Glomerular visceral epithelial cell (primary cell): ENCODE results near the gene PIAS4.

ENCODE experiments used
- DNase-seq: peaks from one replicate; pipeline ENCODE4 v3.0.0-alpha.2; 2016; ENCODE audit errors: extremely low spot score

PIAS4 gene

DNA sequence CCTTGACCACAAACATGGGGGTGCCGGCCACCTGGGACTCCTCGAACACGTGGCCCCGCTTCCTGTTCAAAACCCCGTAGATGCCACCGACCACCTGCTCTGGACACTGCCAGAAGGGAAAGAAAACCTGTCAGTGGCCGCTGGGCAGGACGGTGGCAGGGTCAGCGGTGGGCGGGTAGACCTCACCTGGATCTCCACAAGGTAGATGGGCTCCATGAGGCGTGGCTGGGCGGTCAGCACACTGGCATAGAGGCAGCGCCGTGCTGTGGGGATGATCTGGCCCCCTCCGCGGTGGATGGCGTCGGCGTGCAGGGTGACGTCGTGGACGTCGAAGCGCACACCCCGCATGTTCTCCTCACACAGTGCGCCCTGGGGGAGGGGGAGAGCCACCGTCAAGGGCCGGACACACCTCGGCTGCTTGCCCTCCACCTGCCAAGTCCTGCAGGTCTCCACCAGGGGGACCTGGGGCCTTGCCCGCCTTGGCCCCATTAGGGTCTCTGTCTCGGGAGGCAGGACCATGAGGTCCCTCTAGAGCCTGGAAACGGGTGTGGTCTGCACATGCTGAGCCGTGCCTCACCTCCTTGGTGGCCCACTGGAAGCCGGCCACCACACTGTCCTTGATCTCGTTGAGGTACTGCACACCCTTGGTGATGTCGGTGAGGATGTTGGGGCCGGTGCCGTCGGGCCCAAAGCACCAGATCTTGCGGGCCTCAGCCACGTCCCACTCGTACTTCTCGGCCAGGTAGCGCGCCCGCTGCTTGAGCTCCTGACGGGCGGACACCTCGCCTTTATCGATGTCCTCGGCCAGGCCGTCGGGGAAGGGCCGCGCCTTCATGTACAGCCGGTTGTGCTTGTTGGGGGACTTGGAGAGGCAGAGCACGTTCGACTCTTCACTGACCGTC is 30.0 kb upstream of the PIAS4 start:
- no peak for DNase-seq

DNA sequence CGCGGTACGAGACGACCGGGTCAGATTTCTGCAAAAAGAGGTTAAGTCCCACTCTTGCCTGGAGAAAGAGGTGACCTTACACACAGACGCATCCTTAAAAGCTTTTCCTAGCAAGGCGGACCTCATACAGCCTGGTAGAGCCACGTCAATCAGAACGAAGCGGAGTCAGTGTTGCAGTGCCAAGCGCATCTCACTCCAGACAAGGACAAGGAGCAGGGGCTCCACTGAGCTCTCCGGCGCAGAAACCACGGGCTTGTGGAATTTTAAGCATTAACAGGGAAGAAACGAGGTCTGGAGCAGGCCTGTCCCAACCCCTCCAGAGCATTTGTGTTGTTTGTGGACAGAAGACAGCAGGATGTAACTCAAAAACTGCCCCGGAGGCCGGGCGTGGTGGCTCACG is 29.4 kb upstream of the PIAS4 start:
- no peak for DNase-seq

DNA sequence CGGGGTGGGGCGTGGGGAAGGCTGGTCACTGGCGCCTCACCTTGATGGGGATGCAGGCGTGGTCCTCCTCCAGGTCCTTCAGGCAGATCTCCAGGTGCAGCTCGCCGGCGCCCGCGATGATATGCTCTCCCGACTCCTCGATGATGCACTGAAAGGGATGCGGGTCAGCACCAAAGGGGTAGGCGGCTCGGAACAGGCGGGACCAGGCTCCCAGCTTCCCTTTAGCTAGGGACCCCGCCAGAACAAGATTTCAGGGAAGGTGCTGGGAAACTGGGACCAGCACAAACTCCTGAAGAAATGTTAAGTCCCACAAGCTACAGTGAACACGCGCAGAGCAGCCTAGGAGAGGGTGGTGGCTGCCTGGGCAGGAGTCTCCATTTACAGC is 28.3 kb upstream of the PIAS4 start:
- no peak for DNase-seq

DNA sequence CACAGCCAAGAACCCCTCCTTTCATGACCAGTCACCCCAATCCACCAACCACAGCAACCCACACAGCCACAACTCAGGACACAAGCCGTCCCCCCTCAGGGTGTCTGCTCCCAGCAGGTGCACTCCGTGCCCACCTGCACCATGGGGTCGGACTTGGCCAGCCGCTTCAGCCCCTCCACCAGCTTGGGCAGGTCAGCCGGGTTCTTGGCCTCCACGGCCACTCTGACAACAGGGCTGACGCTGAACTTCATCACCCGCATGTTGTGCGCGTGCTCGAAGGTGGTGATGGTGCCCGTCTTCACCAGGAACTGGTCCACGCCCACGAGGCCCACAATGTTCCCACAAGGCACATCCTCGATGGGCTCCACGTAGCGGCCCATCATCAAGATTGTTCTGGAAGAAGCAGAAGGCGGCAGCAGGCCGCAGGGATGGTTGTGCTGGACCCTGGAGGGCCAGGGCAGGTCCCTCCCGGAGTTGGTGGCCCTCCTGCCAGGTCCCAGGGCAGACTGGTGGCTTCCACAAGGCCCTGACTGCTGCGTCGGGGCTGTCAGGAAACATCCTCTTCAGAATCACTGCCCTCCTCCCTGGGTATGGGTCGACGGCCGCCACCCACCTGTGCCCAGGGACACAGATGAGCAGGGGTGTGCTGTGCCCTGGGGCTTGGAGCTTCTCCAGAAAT is 27.7 kb upstream of the PIAS4 start:
- no peak for DNase-seq

DNA sequence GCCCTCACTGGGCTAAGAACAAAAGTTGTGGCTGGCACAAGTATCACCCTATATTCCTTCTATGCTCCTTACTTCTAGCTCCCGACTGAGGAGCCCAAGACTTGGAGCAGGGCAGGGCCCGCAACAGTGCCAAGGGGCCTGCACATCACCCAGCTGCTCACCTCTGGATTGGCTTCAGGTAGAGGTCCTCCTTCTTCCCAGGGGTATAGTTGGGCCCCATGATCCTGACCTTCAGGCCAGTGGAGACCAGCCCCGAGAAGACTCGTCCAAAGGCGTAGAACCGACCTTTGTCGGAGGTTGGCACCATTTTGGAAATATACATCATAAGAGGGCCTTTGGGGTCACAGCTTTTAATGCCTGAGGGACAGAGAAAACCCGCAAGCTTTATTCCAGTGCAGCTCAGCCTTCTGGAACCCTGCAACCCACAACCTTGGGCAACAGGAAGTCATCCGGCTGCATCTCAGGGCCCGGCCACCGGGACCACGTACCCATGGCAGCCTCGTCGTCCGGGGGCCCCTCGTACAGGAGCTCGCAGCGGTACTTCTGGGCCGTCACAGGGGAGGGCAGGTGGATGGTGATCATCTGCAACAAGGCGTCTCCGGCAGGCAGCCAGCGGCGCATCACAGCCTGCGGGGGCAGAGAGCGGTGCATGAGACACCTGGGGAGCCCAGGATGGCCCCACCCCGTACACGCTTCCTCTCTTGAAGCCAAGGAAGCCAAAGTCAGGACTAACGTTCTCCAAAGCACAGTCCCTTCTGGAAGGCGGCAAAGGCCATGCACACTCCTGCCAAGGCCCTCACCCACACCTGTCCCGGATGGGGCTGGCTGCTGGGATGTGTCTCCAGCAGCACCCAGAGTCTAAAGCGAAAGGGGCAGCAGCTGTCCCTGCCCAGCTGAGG is 26.9 kb upstream of the PIAS4 start:
- DNase-seq: no peak

DNA sequence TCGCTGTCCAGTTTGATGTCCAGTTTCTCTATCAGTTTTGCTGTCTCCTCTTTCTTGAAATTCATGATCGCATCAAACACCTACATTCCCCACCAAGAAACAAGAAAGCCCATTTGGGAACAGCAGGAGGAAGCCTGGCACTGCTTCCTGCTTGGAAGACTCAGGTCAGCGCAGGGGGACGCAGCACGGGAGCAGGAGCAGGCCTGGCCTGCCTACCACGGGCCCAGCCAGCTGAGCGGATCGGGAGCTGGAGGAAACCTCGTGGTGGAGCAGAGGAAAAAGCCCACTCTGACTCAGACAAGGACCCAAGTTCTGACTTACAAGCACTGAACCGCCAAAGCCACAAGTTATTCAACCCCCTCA is 26.2 kb upstream of the PIAS4 start:
- no peak for DNase-seq

DNA sequence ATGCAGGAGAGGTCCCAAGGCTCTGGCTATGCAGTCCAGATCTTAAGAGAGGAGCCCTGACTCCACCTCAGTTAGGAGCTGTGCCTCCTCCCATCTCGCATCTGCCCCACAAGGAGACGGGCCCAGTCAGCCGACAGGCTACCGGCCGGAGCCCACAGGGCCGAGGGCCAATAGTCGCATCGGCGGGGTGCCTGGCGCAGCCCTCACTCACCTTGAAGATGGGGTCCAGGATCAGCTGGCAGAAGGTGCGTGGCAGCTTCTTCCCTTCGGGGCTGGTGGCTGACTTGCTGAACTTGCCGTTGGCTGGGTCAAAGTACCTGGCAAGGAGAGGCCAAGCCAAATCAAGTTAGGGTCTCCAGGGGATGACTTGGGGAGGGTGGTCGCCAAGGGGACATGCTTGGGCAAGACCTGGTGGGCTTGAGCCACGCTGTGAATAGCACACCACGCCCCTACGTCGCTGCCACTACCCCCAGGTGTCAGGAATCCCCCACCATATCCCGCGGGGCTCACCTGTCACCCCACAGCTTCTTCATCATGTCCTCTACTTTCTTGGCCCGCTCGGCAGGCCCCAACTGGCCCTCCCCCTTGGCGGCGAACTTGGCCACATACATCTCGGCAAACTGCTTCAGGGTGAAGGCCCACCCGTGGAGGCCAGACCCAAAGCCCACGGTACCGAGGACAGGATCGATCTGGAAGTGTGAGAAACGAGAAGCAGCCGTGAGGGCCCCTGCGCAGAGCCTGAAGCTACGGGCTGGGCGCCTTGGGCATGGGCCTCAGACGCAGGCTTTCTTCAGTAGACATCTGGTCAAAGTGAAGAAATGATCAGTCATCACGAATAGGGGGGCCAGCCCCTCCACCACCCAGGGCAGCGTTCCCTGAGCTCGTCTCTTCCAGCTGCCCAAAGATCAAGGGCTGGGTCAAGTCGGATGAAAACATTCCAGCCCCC is 25.5 kb upstream of the PIAS4 start:
- no peak for DNase-seq

DNA sequence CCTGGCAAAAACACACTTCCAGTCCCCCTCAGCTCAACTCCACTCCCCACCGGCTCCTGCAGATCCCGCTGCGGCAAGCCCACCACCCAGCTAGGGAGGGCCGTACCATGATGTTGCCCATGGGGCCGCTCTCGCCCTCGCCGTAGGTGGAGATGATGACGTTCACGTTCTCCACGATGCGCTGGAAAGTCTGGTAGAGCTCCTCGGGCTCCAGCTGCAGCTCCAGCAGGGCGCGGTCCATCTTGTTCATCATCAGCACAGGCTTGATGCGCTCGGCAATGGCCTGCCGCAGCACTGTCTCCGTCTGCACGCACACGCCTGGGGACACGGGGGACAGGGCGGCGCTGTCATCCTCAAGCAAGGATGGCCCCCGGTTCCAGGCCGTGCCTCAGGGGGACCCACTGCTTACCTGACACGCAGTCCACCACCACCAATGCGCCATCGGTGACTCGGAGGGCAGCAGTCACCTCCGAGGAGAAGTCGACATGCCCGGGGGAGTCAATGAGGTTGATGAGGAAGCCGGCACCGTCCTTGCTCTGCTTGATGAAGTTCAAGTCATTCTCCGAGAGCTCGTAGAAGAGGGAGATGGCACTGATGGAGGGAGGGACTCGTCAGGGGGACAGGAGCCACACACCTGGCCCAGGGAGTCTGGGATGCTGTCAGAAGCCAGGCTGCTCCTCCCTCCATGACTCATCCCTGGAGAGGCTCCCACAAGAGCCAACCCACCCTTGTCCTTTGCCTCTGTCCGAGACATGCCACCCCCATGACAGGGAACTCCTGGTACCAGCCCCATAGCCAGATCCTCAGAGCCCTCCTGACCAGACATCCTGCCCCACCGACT is 24.6 kb upstream of the PIAS4 start:
- DNase-seq: peak; percentile 73

DNA sequence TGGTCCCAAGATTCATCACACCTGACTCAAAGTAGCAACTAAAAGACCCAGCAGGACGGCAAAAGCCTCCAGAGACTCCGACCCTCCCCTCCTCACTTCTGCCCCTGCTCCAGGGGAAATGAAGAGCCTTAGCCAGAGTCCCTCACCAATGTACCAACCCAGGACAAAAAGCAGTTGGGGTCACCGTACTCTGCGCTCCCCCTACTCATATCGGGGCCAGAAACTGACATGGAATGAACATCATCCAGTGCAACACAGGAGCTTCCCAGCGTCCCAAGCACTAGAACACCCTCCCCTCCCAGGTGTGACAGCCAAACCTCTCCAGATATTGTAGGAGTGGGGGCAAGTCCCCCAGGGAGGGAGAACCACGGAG is 24.0 kb upstream of the PIAS4 start:
- no peak for DNase-seq

DNA sequence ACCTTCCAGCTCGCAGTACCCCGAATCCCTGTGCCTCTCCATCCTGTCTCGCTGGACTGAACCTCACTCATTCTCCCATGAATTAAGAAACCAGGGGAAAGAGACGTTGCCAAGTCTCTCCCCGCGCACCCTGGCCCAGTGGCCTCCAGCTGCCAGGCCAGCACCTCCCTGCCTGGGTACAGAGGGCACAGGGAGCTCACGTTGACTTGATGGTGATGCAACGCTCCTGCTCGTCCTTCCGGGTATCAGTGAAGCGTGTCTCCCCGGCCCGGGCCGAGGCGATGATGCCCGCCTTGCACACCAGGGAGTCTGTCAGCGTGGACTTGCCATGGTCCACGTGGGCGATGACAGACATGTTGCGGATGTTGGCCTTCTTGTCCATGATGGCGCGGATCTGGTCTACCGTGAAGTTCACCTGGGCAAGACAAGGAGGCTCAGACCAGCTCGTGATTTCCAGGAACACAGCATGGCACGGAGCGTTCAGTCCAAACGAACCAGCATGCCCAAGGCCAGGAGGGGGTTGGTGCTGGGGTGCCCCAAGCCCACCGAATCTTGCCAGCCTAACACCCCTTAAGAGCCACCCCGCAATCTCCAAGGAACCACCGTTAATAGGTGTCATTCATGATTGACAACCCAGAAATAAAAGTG is 23.5 kb upstream of the PIAS4 start:
- DNase-seq: peak; percentile 73

DNA sequence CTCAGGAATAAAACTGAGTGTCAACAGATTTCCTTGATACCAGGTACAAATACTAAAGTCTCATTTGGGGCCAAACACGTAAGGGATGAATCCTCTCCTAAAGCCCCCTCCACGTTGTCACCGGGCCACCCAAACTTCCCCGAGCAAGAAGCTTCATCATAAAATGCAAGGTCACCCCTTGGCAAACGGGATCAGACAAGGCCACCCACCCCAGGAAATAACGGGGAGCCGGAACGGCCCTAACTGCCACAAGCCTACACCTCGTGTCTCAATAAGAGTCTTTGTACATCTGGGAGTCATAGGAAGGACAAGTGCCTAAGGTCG is 23.0 kb upstream of the PIAS4 start:
- no peak for DNase-seq

DNA sequence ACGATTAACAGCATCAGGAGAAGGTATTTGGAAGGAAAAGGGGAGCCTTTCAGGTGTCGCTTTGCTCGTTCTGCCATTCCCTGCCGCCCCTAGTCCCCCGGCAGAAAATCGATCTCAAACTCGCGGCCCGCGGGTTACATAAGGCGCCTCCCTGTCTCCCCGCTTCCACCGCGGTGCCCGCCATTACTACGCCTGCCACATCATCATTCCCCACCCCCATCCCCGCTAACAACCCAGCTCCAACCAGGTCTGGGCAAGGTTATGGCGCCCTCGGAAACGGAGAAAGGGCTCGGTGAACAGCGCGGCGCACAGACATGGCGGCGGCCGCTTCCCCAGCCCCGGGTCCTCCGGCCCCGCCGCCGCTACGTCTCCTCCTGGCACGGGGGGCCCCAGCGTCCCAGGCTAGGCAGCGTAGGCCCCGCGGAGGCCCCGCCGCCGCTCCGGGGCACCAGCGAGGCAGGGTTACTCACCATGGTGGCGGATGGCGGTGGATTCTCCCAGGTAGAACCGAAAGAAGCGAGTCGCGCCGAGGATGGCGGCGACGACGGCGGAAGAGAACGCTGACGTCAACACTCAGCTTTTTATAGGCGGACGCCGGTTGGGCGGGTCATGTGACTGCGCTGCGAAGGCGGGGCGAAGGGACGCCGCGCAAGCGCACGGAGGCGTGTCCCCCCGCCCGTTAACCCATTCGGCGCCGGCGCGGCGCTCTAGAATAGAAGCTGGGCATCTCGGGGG is 22.5 kb upstream of the PIAS4 start, which contains the start of gene EEF2:
Gene EEF2, minus strand, starts transcription at position 556 of the 735 bp plus-strand sequence. Its CDS starts 83 bp downstream, at position 473.
- peak; percentile 93 for DNase-seq

DNA sequence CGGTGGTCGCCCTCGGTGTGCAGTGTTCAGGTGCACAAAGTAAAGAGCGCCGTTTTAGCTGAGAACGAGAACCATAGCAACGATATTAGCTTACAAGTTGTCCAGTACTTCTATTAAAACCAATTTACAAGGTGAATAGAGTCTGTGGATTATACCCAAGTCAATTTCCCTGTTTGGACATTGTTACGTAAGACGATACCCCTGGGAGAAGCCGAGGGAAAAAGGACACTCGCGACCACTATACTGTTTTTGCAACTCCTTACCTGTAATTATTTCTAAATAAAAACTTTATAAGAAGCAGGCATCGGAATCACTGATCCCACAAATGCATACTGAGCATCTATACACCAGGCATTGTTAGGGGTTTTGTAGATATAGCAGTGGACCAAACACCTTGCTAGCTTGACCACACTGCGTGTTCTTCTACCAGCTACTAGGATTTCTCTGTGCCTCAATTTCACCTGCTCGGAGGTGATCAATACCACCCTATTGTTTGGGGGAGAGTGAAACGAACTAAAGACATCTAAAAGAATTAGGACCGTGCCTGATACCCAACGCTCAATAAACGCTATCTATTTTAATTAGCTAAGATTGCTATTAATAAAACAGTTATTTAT is 21.8 kb upstream of the PIAS4 start:
- no peak for DNase-seq

DNA sequence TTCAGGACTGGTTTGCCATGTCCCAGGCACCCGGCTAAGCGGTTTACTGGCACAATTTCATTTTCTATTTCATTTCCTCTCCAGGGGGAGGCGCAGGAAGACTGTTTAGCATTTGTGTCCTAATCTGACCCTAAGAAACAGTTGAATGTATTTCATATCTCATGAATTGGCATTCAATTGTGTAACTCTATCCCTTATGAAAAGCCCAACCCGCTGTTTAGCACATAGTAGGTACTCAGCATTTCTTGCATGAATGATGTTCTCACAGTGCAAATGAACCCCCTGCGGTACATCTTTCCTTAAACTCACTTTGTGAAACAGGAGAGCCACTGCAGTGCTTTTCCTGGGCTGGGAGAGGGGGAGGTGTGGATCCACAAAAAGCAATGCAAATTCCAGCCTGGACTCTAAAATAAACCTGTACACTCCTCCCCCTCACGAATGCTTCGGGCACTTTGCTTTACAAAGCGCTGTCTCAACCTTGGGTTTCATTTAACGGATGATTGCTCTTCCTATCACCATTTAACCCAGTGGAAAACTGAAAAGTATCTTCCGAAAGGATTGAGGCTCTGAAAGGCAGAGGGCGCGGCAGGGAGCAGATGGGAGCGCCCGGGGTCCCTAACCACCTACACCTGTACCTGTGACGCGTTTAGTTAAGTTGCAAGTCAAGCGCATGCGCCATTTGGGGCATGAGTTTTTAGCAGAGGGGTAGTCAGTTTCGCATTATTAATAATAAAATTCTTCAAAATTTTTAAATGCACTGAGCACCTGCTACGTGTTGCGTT is 21.1 kb upstream of the PIAS4 start:
- DNase-seq: peak; percentile 70

DNA sequence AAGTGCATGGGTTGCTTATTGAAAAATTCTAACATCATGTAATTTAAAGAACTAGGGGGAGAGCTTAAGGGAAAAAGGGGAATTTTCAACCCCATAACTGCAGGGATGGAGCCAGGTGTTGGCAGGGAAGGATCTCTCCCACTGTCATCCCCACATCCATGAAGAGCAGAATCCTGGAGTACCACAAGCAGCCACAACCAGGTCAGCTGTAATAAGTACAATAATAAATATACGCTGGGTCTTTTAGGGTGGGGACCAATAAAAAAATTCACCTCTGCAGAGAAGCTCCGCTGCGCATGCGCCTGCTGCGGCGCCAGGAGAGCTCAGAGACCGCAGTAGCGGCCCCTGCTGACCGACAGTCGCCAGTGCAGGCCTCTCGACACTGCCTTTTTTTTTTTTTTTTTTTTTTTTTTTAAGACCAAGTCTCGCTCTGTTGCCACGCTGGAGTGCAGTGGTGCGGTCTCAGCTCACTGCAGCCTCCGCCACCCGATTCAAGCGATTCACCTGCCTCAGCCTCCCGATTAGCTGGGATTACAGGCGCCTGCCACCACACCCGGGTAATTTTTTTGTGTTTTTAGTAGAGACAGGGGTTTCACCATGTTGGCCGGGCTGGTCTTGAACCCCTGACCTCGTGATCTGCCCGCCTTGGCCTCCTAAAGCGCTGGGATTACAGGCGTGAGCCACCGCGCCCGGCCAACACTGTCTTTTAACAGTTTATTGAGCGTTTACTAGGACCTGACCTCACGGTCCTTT is 19.7 kb upstream of the PIAS4 start:
- peak; percentile 92 for DNase-seq

DNA sequence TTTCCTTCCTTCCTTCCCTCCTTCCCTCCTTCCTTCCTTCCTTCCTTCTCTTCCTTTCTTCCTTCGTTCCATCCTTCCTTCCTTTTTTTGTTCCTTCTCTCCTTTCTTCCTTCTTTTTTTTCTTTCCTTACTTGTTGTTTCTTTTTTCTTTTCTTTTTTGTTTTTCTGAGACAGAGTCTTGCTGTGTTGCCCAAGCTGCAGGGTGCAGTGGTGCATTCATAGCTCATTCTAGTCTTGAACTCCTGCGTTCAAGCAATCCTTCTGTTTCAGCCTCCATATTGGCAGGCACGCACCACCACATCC is 16.8 kb upstream of the PIAS4 start:
- no peak for DNase-seq

DNA sequence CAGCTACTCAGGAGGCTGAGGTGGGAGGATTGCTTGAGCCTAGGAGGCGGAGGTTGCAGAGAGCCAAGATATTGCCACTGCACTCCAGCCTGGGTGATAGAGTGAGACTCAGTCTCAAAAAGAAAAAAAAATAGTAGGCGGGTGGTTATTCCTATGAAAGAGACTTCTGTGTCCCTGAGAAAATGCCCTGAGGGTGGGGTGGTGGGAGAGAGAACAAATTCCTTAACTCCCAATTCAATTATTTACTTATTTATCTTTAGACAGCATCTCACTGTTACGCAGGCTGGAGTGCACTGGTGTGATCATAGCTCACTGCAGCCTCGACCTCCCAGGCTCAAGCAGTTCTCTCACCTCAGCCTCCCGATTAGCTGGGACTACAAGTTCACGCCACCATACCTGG is 11.9 kb upstream of the PIAS4 start:
- DNase-seq: no peak
